AG09319 (cell line): Measurements from ENCODE around the gene CTRL.
A peak's percentile ranks its signal among the peaks of the same experiment; 100 is the strongest.
"Not testable (repeated sequence)": the region's sequence is repeated elsewhere in the genome, so short reads cannot be mapped to it uniquely, and the experiment has no call there.

Source experiments
- DNase-seq: peaks from one replicate; pipeline ENCODE4 v3.0.0-alpha.2; 2010; ENCODE audit warnings: low read depth; ENCODE audit errors: extremely low read depth
- TF ChIP-seq, protein P1 (sequence below): IDR thresholded peaks from 2 replicates; pipeline ENCODE4 v1.5.1; 2011; ENCODE audit warnings: low read depth, mild to moderate bottlenecking, inconsistent platforms, low read length, moderate library complexity

CTRL gene

GRCh38 chr16:67919622-67920221 lies 11.9 kb downstream of the CTRL start:
- DNase-seq = no peak
- TF ChIP-seq, protein P1, sequence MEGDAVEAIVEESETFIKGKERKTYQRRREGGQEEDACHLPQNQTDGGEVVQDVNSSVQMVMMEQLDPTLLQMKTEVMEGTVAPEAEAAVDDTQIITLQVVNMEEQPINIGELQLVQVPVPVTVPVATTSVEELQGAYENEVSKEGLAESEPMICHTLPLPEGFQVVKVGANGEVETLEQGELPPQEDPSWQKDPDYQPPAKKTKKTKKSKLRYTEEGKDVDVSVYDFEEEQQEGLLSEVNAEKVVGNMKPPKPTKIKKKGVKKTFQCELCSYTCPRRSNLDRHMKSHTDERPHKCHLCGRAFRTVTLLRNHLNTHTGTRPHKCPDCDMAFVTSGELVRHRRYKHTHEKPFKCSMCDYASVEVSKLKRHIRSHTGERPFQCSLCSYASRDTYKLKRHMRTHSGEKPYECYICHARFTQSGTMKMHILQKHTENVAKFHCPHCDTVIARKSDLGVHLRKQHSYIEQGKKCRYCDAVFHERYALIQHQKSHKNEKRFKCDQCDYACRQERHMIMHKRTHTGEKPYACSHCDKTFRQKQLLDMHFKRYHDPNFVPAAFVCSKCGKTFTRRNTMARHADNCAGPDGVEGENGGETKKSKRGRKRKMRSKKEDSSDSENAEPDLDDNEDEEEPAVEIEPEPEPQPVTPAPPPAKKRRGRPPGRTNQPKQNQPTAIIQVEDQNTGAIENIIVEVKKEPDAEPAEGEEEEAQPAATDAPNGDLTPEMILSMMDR = no peak

- DNase-seq = no peak
- TF ChIP-seq, protein P1 = no peak
These were observed 13.8 kb downstream of the CTRL start for GRCh38 chr16:67917852-67918236.

GRCh38 chr16:67917140-67917851 lies 14.4 kb downstream of the CTRL start:
- TF ChIP-seq, protein P1 = no peak
- no peak for DNase-seq

DNA sequence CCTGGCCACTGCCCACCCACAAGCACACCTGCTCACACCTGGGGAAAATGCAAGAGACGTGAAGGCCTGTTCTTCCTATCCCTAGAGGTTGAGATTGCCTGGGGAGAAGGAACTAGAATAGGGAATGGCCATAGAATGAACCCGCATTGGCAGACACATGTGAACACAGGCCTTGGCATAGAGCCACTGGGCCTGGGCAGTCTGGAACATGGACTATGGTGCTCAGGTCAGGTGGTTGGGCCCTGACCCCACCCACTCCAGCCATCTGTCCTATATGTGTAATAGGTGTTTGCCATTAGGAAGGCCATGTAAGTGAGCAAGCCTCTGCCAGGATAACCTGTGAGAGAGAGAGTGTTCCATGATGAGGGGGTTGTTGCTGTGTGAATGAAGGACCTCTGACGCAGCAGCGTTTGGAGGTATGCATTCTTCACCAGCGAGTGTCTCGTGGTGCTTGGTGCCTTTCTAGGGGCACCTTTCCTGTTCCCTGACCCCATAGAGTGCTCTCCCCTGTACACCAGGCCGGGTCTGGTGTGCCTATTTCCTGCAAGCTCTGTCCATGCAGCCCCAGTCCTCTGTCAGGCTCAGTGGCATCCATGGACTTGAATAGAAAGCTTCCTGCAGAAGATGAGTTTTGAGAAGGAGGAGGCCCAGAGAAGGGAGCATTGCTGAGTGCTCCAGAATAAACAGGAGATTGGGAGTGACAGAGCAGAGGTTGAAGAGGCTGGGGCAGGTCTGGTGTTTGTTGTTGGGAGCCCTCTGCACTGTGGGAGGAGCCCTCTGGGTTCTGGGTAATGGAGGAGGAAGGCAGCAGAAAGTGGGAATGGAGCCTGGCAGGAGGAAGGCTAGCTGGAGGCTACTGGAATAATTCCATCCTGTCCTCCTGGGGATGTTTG lies 15.6 kb downstream of the CTRL start:
- DNase-seq = no peak
- TF ChIP-seq, protein P1 = no peak

- DNase-seq = not testable (repeated sequence)
These were observed 16.2 kb downstream of the CTRL start for GRCh38 chr16:67915496-67915769.

- TF ChIP-seq, protein P1 = no peak
These were observed 16.7 kb downstream of the CTRL start for GRCh38 chr16:67914758-67915495.

DNA sequence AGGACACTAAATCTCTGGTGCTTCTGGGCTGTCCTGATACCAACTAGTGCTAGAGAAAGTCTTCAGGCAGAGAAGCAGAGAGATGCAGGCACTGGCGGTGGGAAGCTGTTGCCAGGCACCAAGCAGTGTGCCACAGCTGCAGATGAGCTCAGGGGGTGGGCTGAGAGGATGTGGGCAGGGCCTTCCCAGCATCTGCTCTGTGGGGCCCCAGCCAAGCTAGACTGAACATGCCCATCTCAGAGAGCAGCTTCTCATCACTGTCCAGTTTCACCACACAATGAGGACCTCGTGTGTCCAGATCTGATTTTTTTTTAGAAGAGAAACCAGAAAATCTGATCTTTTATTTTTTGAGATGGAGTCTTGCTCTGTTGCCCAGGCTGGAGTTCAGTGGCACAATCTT lies 21.5 kb downstream of the CTRL start:
- TF ChIP-seq, protein P1 = no peak

More at GRCh38 chr16:67914758-67915495, 16.7 kb downstream of the CTRL start:
- no peak for DNase-seq

More for the DNA sequence above, 21.5 kb downstream of the CTRL start:
- peak; percentile 42 for DNase-seq
